Measurements from ENCODE around the gene TDRD9. TPM values are rescaled to one million over a fixed set of nuclear protein-coding genes. Genes with fewer than 3 reads are reported as not detected.

TDRD9 gene
- polyA plus RNA-seq, 1 experiment = 2.2 TPM

DNA sequence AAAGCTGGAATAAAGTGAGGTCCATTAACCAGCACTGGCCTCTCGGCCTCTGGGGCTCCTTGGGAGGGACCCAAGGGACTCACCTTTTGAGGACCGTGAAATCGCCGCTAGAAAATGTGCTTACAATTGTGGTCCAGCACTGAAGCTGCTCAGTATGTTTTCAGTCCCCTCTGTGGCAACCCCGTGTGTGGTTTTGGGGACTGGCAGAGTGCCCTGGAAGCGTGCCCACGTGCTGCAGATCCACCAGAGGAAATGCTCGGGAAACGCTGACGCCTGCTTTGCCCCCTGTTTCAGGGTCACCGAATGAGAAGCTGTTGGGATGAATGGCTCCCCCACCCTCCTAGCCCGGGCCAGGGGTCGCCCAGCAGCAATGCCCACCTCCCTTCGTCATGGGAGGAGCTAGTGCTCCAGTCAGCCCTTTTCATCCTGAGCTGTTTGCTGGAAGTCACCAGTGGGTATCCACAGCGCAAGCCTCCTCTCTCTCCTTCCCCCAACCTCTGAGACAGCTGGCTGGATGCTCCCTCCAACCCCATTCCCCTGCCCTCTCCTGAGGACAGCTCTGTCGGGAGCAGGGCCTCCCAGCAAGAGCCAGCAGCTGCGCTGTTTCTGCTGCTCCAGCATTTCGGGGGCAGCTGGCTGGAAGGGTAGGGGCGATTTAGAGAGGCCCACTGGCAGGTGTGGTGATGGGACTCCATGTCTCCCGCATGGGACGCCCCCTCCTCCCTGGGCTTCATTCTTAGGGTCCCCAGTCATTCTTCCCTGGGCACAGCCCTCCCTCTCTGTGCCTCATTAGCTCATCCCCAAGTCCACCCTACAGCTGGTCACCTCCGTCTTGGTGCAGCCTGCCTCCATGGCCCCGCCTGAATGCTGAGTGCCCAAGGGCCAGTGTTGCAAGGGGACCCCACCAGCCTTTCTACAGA lies 47.6 kb upstream of the TDRD9 start:
- Histone ChIP-seq H3K27me3 (ENCODE audit: control insufficient read depth, insufficient read depth, low read length) (peaks cover 6% of the 10 kb centered on the region; the same call in 1 of the 2 replicates), H3K36me3 (ENCODE audit: control insufficient read depth, insufficient read depth, low read length) (no peaks in the 10 kb centered on the region), H3K4me3 (ENCODE audit: low read depth, low read length) (0 out of 2 replicates have a peak overlapping the region, but pooled peaks have one; percentile 13)
- CTCF ChIA-PET = interaction anchor here (1.6 to 1.9 kb wide), 2 partner anchors 9 to 20 kb away, joined by 4 to 9 read pairs; no protein-coding TSS in a partner anchor
- POLR2A ChIA-PET = interaction anchor here (0.6 kb wide), 1 partner anchor 341 kb away, joined by 4 read pairs; no protein-coding TSS in a partner anchor
- TF ChIP-seq, protein P1, sequence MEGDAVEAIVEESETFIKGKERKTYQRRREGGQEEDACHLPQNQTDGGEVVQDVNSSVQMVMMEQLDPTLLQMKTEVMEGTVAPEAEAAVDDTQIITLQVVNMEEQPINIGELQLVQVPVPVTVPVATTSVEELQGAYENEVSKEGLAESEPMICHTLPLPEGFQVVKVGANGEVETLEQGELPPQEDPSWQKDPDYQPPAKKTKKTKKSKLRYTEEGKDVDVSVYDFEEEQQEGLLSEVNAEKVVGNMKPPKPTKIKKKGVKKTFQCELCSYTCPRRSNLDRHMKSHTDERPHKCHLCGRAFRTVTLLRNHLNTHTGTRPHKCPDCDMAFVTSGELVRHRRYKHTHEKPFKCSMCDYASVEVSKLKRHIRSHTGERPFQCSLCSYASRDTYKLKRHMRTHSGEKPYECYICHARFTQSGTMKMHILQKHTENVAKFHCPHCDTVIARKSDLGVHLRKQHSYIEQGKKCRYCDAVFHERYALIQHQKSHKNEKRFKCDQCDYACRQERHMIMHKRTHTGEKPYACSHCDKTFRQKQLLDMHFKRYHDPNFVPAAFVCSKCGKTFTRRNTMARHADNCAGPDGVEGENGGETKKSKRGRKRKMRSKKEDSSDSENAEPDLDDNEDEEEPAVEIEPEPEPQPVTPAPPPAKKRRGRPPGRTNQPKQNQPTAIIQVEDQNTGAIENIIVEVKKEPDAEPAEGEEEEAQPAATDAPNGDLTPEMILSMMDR (IDR thresholded peaks at IDR 0.05; ENCODE audit: insufficient read depth, low read depth, low read length) = no peak
- peak; percentile 20 for DNase-seq (ENCODE audit: low read depth)

DNA sequence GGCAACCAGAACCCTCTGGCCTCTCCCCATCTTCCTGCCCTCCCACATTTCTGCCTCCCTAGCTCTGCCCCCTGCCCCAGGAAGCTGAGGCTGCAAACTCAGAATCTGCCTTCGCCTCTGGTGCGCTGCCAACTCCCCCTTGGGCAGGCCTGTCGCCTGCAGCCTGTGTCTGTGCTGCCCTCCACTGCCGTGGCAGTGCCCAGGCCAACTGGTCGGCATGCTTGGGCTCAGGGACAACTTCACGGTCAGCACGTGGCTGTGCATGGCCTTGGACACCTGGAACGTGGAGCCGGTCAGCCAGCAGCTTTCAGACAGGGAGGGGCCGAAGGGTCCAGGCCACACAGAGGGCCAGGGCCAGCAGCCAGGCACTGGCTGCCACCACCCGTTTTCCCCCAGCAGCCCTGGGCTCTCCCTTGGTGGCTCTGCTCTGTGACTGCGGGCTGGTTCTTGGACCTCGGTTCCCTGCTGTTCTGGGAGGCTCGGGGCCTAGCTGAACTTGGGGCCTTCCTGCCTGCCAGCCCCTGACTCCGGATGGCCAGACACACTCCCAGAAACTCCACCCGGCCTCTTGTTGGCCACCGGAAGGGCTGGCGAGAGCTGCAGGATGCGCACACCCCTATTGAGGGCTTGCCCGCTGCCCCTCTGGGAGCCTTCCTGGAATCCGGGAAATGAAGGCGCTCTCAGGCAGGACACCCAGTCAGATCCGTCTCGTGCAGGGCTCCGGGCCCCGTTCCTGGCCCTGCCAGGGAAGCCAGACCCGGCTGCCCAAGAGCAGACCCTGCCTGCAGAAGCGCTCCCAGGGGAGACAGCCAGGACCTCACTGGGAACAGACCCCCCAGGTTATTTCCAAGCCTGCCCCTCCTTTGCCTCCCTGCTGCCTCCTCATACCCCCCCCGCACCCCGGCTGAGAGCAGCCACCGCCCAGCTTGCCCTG lies 46.7 kb upstream of the TDRD9 start:
- ChIA-PET CTCF (interaction anchor here (1.1 to 1.9 kb wide), 2 partner anchors 19 kb away, joined by 4 to 9 read pairs; no protein-coding TSS in a partner anchor), POLR2A (no interaction called here)
- no peaks in the 10 kb centered on the region for H3K36me3 ChIP-seq (ENCODE audit: control insufficient read depth, insufficient read depth, low read length)
- DNase-seq (ENCODE audit: low read depth) = no peak
- H3K27me3 ChIP-seq (ENCODE audit: control insufficient read depth, insufficient read depth, low read length) = peaks cover 6% of the 10 kb centered on the region; the same call in 1 of the 2 replicates
- H3K4me3 ChIP-seq (ENCODE audit: low read depth, low read length) = no peak overlapping the region
- TF ChIP-seq, protein P1 (IDR thresholded peaks at IDR 0.05; ENCODE audit: insufficient read depth, low read depth, low read length) = no peak

DNA sequence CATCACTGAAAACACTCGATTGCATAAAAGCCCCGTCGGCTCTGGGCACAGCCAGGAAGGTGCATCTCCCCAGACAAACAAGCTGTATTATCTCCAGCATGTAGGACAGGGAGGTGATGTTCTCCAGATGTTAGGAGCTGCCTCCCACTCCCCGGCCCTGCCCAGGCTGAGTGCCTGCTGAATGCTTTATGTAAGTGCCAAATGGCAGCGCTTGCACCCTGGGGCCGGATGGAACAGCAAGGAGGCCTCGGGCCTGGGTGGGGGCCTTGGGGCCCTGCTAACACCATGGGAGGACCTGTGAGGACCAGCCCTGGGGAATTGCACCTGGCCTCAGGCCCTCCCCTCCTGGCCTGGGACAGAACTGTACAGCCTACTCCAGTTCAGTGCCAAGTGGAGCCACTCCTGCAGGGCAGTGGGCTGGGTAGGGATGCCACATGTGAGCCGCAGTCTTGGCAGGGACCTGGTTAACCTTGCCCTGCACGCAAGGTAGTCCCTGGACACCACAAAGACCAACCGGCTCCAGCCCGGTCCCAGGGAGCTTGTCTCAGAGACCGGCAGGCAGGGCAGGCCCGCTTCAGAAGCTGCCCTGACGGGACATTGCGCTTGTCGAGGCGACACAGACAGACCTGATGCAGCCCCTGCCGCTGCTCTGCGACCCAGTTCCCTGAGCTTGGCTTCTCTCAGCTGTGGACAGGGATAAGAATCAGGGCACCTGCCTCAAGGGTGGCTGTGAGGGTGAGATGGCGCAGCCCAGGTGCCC lies 45.6 kb upstream of the TDRD9 start:
- ChIA-PET CTCF (interaction anchor here (0.5 to 1.1 kb wide), 3 partner anchors 18 to 1227 kb away, joined by 3 to 4 read pairs (median 3); no protein-coding TSS in a partner anchor), POLR2A (no interaction called here)
- Histone ChIP-seq H3K36me3 (ENCODE audit: control insufficient read depth, insufficient read depth, low read length) (no peaks in the 10 kb centered on the region), H3K4me3 (ENCODE audit: low read depth, low read length) (no peak overlapping the region), H3K27me3 (ENCODE audit: control insufficient read depth, insufficient read depth, low read length) (peaks cover 6% of the 10 kb centered on the region; the same call in 1 of the 2 replicates)
- TF ChIP-seq, protein P1 (IDR thresholded peaks at IDR 0.05; ENCODE audit: insufficient read depth, low read depth, low read length) = no peak
- DNase-seq (ENCODE audit: low read depth) = no peak

DNA sequence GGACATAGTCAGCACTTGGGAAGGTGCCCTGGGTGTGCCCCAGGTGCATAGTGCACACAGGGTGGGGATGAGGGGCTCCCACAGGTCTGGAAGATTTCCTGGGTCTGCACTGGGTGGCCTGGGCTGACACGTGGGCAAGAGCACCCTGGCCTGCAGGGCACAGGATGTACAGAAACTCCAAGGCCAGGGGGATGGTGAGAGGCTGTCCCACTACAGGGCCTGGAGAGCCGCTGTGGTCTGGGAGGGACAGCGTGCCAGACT lies 45.1 kb upstream of the TDRD9 start:
- ChIA-PET POLR2A (no interaction called here), CTCF (interaction anchor here (0.5 kb wide), 1 partner anchor 1226 kb away, joined by 3 read pairs; no protein-coding TSS in a partner anchor)
- TF ChIP-seq, protein P1 (IDR thresholded peaks at IDR 0.05; ENCODE audit: insufficient read depth, low read depth, low read length) = no peak
- Histone ChIP-seq H3K36me3 (ENCODE audit: control insufficient read depth, insufficient read depth, low read length) (no peaks in the 10 kb centered on the region), H3K27me3 (ENCODE audit: control insufficient read depth, insufficient read depth, low read length) (peaks cover 6% of the 10 kb centered on the region; the same call in 1 of the 2 replicates), H3K4me3 (ENCODE audit: low read depth, low read length) (no peak overlapping the region)
- DNase-seq (ENCODE audit: low read depth) = no peak
